Cerebellar nuclear complex (tissue), 1 donor: Measurements from ENCODE around the gene LPP.
"Not testable (repeated sequence)": the region's sequence is repeated elsewhere in the genome, so short reads cannot be mapped to it uniquely, and the experiment has no call there.

ENCODE experiments used
- DNase-seq, 2 experiments: peaks; one replicate each; lab custom pipeline; 2025; lab: John Stamatoyannopoulos, UW

Gene LPP

GRCh38 chr3:188435266-188435665, 281.3 kb downstream of the LPP start:
- no peak for DNase-seq

- DNase-seq: no peak
Measured at GRCh38 chr3:188437926-188438325, 284.0 kb downstream of the LPP start.

- no peak for DNase-seq
Measured at GRCh38 chr3:188439080-188439479, 285.1 kb downstream of the LPP start.

- no peak for DNase-seq
Measured at GRCh38 chr3:188440340-188440972, 286.5 kb downstream of the LPP start.

GRCh38 chr3:188442430-188442829, 288.5 kb downstream of the LPP start:
- no peak for DNase-seq

- not testable (repeated sequence) for DNase-seq
Measured at GRCh38 chr3:188445175-188445574, 291.2 kb downstream of the LPP start.

GRCh38 chr3:188446014-188446413, 292.1 kb downstream of the LPP start:
- no peak for DNase-seq

GRCh38 chr3:188446766-188447165, 292.8 kb downstream of the LPP start:
- DNase-seq: no peak

- no peak for DNase-seq
Measured at GRCh38 chr3:188448813-188449212, 294.9 kb downstream of the LPP start.

GRCh38 chr3:188449421-188449820, 295.5 kb downstream of the LPP start:
- DNase-seq: no peak

- no peak for DNase-seq
Measured at GRCh38 chr3:188452158-188452772, 298.3 kb downstream of the LPP start.

GRCh38 chr3:188453431-188454384, 299.8 kb downstream of the LPP start:
- no peak for DNase-seq

- DNase-seq: no peak
Measured at GRCh38 chr3:188455748-188456147, 301.8 kb downstream of the LPP start.

GRCh38 chr3:188458756-188459155, 304.8 kb downstream of the LPP start:
- no peak for DNase-seq

- no peak for DNase-seq
Measured at GRCh38 chr3:188465311-188465710, 311.4 kb downstream of the LPP start.

- no peak for DNase-seq
Measured at GRCh38 chr3:188468196-188468595, 314.2 kb downstream of the LPP start.

- no peak for DNase-seq
Measured at GRCh38 chr3:188468662-188469061, 314.7 kb downstream of the LPP start.

GRCh38 chr3:188469228-188469885, 315.4 kb downstream of the LPP start:
- DNase-seq: no peak

GRCh38 chr3:188470508-188471130, 316.7 kb downstream of the LPP start:
- DNase-seq: no peak

- DNase-seq: no peak
Measured at GRCh38 chr3:188471723-188472122, 317.8 kb downstream of the LPP start.

GRCh38 chr3:188472336-188472735, 318.4 kb downstream of the LPP start:
- DNase-seq: no peak

- no peak for DNase-seq
Measured at GRCh38 chr3:188473045-188473444, 319.1 kb downstream of the LPP start.
